HG03045 (cell line): ENCODE results near the gene MACC1.

Experiments used
- ATAC-seq: cut with Tn5 transposase; IDR thresholded peaks from one replicate; pipeline ENCODE4 v1.9.1; 2021; ENCODE audit warnings: mild to moderate bottlenecking, moderate library complexity; ENCODE audit not compliant: unreplicated experiment

MACC1 gene

GRCh38 chr7:20085086-20085485 lies 132.1 kb downstream of the MACC1 start:
- ATAC-seq: no peak
